ENCODE results near the gene CLEC10A.

The CLEC10A gene

DNA sequence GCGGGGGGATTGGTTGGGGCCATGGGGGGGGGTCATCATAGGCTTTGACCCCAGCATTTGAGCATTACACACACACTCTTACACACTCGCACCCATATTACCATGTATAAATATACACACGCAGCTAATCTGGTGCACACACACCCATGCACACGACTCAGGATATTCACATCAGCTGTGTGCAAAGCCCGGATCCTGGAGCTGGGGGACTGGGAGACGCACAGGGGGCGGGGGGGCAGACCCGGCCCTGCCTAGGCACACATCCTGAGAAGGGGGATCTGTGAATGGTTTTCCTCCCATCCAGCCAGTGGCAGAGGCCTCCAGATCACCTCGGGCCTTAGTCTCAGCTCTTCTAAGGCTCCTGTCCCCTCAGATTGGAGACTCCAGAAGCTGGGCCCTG lies 28.9 kb upstream of the CLEC10A start:
- H3K9ac ChIP-seq = no peak overlapping the region
- H3K4me3 ChIP-seq (ENCODE audit: low read depth, low read length) = no peak overlapping the region
- H3K79me2 ChIP-seq = no peaks in the 10 kb centered on the region
- H2AFZ ChIP-seq = no peak overlapping the region
- no peak overlapping the region for H3K27ac ChIP-seq
- TF ChIP-seq, protein P1, sequence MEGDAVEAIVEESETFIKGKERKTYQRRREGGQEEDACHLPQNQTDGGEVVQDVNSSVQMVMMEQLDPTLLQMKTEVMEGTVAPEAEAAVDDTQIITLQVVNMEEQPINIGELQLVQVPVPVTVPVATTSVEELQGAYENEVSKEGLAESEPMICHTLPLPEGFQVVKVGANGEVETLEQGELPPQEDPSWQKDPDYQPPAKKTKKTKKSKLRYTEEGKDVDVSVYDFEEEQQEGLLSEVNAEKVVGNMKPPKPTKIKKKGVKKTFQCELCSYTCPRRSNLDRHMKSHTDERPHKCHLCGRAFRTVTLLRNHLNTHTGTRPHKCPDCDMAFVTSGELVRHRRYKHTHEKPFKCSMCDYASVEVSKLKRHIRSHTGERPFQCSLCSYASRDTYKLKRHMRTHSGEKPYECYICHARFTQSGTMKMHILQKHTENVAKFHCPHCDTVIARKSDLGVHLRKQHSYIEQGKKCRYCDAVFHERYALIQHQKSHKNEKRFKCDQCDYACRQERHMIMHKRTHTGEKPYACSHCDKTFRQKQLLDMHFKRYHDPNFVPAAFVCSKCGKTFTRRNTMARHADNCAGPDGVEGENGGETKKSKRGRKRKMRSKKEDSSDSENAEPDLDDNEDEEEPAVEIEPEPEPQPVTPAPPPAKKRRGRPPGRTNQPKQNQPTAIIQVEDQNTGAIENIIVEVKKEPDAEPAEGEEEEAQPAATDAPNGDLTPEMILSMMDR (IDR thresholded peaks at IDR 0.05) = no peak
- no peaks in the 10 kb centered on the region for H3K4me1 ChIP-seq
- H3K36me3 ChIP-seq (ENCODE audit: control insufficient read depth, insufficient read depth, low read length) = no peaks in the 10 kb centered on the region
- no peaks in the 10 kb centered on the region for H3K9me3 ChIP-seq (ENCODE audit: control insufficient read depth, low read length)
- H3K27me3 ChIP-seq (ENCODE audit: control insufficient read depth, insufficient read depth, low read length) = no peaks in the 10 kb centered on the region
- H3K4me2 ChIP-seq (ENCODE audit: low read length) = no peak overlapping the region

DNA sequence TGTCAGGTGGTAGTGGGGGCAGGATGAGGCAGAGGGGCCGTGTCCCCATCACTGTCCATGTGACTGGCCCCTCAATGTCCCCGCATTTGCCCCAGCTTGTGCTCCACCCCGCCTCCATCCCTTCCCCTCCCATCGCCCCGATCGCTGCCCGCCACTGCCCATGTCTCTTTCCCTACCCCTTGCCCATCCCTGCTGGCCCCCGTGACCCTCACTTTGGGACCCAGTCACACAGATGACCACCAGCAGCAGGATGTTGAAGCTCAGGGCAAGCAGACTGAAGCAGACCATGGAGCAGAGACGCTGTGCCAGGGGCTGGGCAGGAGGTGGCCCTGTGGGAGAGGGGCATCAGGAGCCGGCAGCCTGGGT lies 28.5 kb upstream of the CLEC10A start:
- H3K79me2 ChIP-seq = no peaks in the 10 kb centered on the region
- H3K27ac ChIP-seq = no peak overlapping the region
- no peaks in the 10 kb centered on the region for H3K36me3 ChIP-seq (ENCODE audit: control insufficient read depth, insufficient read depth, low read length)
- no peak overlapping the region for H3K9ac ChIP-seq
- no peaks in the 10 kb centered on the region for H3K27me3 ChIP-seq (ENCODE audit: control insufficient read depth, insufficient read depth, low read length)
- H3K9me3 ChIP-seq (ENCODE audit: control insufficient read depth, low read length) = no peaks in the 10 kb centered on the region
- no peaks in the 10 kb centered on the region for H3K4me1 ChIP-seq
- no peak overlapping the region for H3K4me2 ChIP-seq (ENCODE audit: low read length)
- H2AFZ ChIP-seq = no peak overlapping the region
- TF ChIP-seq, protein P1 (IDR thresholded peaks at IDR 0.05) = no peak
- H3K4me3 ChIP-seq (ENCODE audit: low read depth, low read length) = no peak overlapping the region

DNA sequence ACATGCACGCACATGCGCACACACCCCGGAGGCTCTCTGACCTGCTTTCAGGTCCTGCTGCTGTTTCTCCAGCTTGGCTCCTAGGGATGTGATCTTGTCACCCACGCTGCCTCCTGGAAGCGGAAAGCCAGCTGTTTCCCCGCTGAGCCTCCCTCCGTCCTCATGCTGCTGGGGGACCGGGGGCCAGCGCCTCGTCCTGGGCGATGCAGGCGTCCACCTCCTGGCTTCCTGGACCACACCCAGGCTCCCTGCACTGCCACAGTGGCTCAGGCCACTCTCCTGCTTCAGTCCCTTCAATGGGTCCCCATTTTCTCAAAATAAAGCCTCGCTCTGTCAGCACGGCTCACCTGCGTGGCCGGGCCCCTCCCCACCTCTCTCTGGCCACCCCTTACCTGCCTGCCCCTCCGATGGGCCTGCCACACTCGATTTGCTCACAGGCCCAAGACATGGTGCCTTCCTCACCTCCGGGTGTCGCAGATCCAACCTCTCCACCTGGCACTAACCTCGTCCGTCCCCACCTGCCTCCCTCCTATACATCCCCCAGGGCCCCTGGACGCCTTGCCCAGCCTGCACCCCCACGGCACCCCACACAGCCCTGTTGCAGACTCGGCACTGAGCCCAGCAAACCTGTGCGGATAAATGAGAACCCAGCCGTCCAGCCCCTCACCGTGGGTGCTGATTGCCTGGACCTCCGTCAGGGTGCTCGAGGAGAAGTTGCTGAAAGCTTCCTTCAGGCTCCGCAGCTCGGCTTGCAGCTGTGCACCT lies 27.9 kb upstream of the CLEC10A start:
- Histone ChIP-seq H3K36me3 (ENCODE audit: control insufficient read depth, insufficient read depth, low read length) (no peaks in the 10 kb centered on the region), H3K4me3 (ENCODE audit: low read depth, low read length) (no peak overlapping the region), H2AFZ (no peak overlapping the region), H3K27me3 (ENCODE audit: control insufficient read depth, insufficient read depth, low read length) (no peaks in the 10 kb centered on the region), H3K27ac (no peak overlapping the region), H3K79me2 (no peaks in the 10 kb centered on the region), H3K9ac (no peak overlapping the region), H3K4me2 (ENCODE audit: low read length) (no peak overlapping the region), H3K9me3 (ENCODE audit: control insufficient read depth, low read length) (no peaks in the 10 kb centered on the region), H3K4me1 (no peaks in the 10 kb centered on the region)
- TF ChIP-seq, protein P1 (IDR thresholded peaks at IDR 0.05) = no peak

DNA sequence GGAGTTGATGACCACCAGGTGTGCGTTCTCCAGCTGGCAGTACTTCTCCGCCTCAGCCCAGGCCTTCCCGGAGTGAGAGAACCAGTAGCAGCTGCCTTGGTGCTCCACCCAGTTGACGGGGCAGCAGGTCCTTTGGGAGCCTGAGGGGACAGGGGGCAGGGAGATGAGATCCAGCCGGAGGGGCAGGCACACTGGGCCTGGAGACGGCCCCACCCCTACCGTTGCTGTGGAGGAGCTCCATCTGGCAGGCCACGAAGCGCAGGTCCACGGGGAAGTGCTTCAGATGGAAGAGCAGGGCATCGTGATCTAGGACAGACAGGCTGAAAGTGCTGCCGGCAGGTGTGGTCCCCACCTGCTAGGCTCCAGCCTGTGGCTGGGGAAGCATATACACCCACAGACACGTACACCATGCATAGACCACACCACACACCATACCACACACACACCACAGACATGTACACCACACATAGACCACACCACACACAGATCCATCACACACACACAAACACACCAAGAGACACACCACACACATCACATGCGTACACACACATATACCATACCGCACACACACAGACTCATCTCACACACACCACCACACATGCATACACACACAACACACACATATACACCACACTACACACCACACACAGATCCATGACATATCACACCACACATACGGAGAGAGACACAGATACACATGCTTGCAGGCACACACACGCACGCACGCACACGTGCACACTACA lies 27.1 kb upstream of the CLEC10A start:
- H3K27me3 ChIP-seq (ENCODE audit: control insufficient read depth, insufficient read depth, low read length) = no peaks in the 10 kb centered on the region

More for the DNA sequence above, 27.1 kb upstream of the CLEC10A start:
- H3K27ac ChIP-seq = no peak overlapping the region
- no peak overlapping the region for H2AFZ ChIP-seq
- H3K4me1 ChIP-seq = no peaks in the 10 kb centered on the region
- H3K4me3 ChIP-seq (ENCODE audit: low read depth, low read length) = no peak overlapping the region
- no peak overlapping the region for H3K4me2 ChIP-seq (ENCODE audit: low read length)
- H3K9me3 ChIP-seq (ENCODE audit: control insufficient read depth, low read length) = no peaks in the 10 kb centered on the region
- H3K79me2 ChIP-seq = no peaks in the 10 kb centered on the region
- TF ChIP-seq, protein P1 (IDR thresholded peaks at IDR 0.05) = no peak
- no peaks in the 10 kb centered on the region for H3K36me3 ChIP-seq (ENCODE audit: control insufficient read depth, insufficient read depth, low read length)
- H3K9ac ChIP-seq = no peak overlapping the region

Measured in parathyroid adenoma (tissue), 2 donors.